ENCODE results near the gene TSPAN33.
A peak's percentile ranks its signal among the peaks of the same experiment; 100 is the strongest.

The TSPAN33 gene

DNA sequence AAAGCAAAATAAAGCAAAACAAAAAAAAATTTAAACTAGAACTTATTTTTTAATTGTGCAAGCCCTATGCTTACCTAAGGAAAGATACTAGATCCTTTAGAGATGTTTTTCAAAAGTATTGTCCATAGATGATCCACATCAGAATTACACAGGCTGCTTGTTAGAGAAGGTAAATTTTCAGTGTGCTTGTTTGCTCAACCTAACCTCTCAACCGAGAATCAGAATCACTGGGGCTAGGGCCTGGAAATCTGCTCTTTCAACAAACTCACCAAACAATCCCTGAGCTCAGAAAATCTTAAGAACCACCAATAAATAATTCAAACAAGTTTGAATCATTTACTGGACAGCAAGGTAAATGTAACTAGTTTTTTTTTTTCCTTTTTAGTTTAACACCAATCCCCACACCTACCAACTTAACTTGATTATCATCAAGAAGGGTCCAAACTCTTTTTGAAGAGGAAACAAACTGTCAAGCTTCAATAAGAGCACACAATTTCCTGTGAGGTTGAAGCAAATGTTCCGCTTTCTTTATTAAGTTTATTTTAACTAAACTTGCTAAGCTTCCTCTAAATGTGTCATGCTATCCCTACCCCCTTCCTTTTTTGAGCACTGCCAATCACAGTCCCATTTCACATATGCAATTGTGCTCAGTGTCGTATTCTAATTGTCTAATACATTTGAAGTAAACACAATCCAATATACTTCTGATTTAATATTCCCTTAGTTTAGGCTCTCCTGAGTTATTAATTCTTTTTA lies 7.4 kb upstream of the TSPAN33 start:
- DNase-seq (ENCODE audit: low read depth in 2 of 2) = no peak

- DNase-seq (ENCODE audit: low read depth in 2 of 2) = no peak
Measured at GRCh38 chr7:129143724-129144094, 798 bp upstream of the TSPAN33 start.

DNA sequence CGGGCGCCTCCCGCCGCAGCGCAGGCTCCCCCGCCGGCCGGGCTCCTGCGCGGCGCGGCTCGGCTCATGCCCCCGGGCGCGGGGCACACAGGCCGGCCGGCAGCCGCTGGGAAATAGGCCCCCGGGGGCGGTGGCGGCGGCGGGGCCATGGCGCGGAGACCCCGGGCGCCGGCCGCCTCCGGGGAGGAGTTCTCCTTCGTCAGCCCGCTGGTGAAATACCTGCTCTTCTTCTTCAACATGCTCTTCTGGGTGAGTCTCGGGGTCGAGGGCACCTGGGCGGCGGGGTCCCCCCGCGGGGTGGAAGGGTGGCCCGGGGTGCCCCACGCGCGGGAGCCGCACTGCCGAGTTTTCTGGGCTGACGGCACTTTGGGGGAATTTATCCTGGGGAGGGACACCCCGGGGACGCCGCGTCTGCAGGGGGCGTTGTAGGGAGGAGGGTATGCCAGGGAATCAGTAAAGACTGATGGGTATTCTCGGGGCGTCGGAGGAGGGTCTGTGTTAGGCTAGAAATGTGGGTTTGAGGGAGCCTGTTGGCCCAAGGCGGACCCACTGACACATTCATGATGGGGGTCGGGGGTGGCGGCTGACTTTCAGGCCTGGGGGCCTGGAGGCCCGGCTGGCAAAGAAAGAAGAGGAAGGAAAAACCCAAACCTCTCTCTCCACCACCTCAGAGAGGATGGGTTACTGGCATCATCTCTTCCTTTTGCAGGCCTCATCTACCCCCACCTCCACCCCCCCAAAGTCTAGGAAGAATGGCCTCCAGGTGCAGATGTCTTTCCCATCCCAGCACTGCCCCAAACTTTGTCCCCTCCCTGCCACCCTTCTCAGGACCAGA lies 544 bp downstream of the TSPAN33 start:
- DNase-seq (ENCODE audit: low read depth in 2 of 2) = no peak

- DNase-seq (ENCODE audit: low read depth in 2 of 2) = no peak
Measured at GRCh38 chr7:129146237-129146979, 1.9 kb downstream of the TSPAN33 start.

GRCh38 chr7:129147731-129148130 lies 3.2 kb downstream of the TSPAN33 start:
- no peak for DNase-seq (ENCODE audit: low read depth in 2 of 2)

- no peak for DNase-seq (ENCODE audit: low read depth in 2 of 2)
Measured at GRCh38 chr7:129149511-129149910, 5.0 kb downstream of the TSPAN33 start.

- no peak for DNase-seq (ENCODE audit: low read depth in 2 of 2)
Measured at GRCh38 chr7:129150199-129150996, 5.9 kb downstream of the TSPAN33 start.

- DNase-seq (ENCODE audit: low read depth in 2 of 2) = no peak
Measured at GRCh38 chr7:129157651-129158050, 13.1 kb downstream of the TSPAN33 start.

GRCh38 chr7:129159539-129159938 lies 15.0 kb downstream of the TSPAN33 start:
- no peak for DNase-seq (ENCODE audit: low read depth in 2 of 2)

DNA sequence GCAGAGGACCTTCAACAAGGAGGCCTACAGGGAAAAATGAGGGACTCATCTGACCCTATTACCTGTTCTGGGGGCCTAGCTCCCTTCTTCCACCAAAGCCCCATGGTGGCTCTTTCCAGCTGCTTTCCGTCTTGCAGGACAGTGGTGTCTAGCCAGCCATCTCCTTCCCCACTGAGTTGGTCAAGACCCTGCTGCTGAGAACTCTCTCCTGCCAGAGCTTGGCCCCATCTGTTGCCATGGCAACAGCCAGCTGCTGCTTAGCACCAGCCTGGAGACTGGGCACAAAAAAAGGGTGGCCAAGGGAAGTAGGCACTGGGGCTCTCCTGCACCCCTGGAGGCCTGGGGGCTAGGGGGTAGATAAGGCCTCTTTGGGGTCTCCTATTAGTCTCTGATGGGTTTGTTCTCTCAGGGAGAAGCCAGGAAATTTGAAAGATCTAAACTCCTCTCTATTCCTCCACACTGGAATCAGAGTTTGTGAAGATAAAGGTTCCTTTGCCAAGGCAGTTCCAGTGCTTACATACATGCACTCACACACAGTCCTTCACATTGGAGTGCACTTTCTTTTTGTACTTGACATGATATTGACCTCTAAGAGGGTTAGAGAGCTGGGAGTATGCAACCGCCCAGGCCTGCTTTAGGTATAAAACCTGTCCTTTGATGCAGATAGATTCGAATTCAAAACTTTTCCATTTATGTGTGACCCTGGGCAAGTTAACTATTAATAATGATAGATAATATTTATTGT lies 15.8 kb downstream of the TSPAN33 start:
- DNase-seq (ENCODE audit: low read depth in 2 of 2) = no peak

- no peak for DNase-seq (ENCODE audit: low read depth in 2 of 2)
Measured at GRCh38 chr7:129161524-129162225, 17.2 kb downstream of the TSPAN33 start.

DNA sequence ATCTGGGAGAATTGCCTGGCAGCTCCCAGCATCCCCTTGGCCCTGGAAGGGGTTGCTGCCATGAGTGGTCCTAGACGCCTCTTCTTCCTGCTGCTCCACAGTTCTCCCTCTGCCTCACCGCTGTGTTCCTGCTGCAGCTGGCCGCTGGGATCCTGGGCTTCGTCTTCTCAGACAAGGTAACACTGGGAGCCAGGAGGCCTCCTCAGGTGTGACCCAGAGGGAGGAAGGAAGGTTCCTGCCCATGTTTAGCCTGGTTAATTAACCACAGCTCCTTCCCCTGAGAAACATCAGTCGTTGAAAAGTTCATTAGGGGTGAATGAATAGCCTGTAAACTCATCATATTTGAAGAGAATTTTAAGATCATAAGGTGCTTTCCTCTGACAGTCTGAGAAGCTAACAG lies 18.2 kb downstream of the TSPAN33 start:
- no peak for DNase-seq (ENCODE audit: low read depth in 2 of 2)

- DNase-seq (ENCODE audit: low read depth in 2 of 2) = no peak
Measured at GRCh38 chr7:129163875-129164544, 19.5 kb downstream of the TSPAN33 start.

DNA sequence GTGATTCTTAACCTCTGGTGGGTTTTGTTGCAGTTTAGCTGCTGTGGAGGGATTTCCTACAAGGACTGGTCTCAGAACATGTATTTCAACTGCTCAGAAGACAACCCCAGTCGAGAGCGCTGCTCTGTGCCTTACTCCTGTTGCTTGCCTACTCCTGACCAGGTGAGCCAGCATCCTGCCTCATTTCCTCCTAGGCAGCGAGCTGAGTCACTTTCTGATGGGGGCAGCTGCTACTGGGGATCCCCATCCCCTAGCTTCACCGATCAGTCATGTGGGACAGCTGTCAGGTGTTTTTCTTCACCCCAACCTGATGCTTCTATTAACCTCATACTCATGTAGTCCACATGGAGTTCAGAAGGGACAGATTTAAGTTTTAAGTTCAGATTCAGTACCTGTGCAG lies 22.2 kb downstream of the TSPAN33 start:
- DNase-seq (ENCODE audit: low read depth in 2 of 2) = no peak

GRCh38 chr7:129167817-129168216 lies 23.3 kb downstream of the TSPAN33 start:
- no peak for DNase-seq (ENCODE audit: low read depth in 2 of 2)

DNA sequence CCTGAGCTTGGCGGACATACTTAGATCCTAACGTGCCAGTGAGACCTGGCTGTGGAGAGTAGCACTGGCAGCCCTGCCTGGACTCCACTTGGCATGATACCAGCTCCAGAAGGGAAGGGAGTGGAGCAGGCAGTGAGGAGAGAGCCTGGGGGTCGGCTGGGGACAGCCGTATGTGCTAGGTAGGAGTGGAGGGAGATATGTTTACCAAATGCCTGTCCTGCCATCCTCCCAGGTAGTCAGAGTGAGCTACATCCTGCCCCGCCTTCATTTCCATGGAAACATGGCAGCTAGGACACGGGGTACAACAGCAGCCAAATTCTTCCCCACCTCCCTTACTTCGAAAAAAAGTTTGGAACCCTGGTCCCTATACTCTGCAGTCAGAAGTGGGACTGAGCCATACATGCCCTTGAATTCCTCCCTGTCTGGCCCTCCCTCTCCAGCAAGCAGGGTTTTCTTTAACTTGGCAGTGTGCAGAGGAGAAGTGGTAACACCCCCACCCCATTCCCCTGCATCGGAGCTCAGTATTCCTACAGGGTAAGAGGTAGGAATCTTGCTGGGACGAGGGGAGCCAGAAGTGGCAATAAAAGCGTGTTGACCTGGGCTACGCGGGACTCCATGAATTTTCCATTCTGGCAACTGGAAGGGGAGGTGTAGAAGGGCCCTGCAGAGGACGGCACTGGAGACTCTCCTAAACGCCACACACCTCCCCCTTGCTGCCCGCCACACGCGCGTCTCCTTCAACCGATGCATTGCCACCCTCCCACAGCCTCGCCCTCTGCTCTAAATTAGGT lies 23.9 kb downstream of the TSPAN33 start:
- DNase-seq (ENCODE audit: low read depth in 2 of 2) = no peak

GRCh38 chr7:129169171-129169671 lies 24.7 kb downstream of the TSPAN33 start:
- DNase-seq (ENCODE audit: low read depth in 2 of 2) = peak; percentile 24 to 27

- peak in 1 of 2 donors; percentile 28 for DNase-seq (ENCODE audit: low read depth in 2 of 2)
Measured at GRCh38 chr7:129169686-129170440, 25.4 kb downstream of the TSPAN33 start.
